K562 (cell line): ENCODE data around the gene ELOVL4. TPM values are rescaled to one million over a fixed set of nuclear protein-coding genes. Genes with fewer than 3 reads are reported as not detected.

Experiments
- ATAC-seq: fragments of 200-7000 bp; cut with Tn5 transposase; 3 replicates; pipeline ENCODE4 v1.9.1; 2020; ENCODE audit warnings: moderate library complexity
- BruUV-seq: library from RNA; stranded (reverse); fragments of 400-500 nt; replicated peaks from 2 replicates; lab custom pipeline; 2021; lab: Mats Ljungman, UMichigan
- CTCF ChIA-PET: fragments of 300-600 bp; formaldehyde crosslinking; extraction: SDS; loops from one replicate; lab custom pipeline; 2021; ENCODE audit warnings: low intra/inter-chr PET ratio; lab: Yijun Ruan, JAX
- POLR2A ChIA-PET: fragments of 300-600, 350-650 bp; sonication (Branson Sonifier 250); formaldehyde crosslinking; extraction: SDS; loops from one replicate; lab custom pipeline; 2021; ENCODE audit warnings: antibody characterized with exemption, inconsistent platforms; lab: Yijun Ruan, JAX
- DNase-seq, 4 experiments: peaks; one replicate each; pipeline versions ENCODE4 v3.0.0 to v3.0.0-alpha.2; 2011 to 2018; ENCODE audit warnings: low spot score in 3 of 4, mixed read lengths in 3 of 4; ENCODE audit errors: extremely low read depth in 1 of 4
- FAIRE-seq: peaks from 2 replicates; lab custom pipeline; 2011; peaks lifted over from hg19 to GRCh38; lab: Jason Lieb, UNC
- H2AFZ ChIP-seq: 2 replicates; pipeline ENCODE4 v1.6.0; 2011; ENCODE audit warnings: low read depth, low read length, control low read depth, inconsistent platforms
- H3K27ac ChIP-seq: fragments of 200-600 bp; 3 replicates; pipeline ENCODE4 v1.8.0; 2011; ENCODE audit warnings: low read depth, mild to moderate bottlenecking, control low read depth, inconsistent platforms, low read length, moderate library complexity, mixed read lengths; ENCODE audit errors: extremely low read depth
- H3K27me3 ChIP-seq, 2 experiments: fragments of 300-600 bp in 1 of 2; 2 replicates in 1 of 2; 3 replicates in 1 of 2; pipeline versions ENCODE4 v1.6.0 to v1.8.0; 2011; ENCODE audit warnings: inconsistent platforms in 2 of 2, low read length in 2 of 2, mild to moderate bottlenecking in 1 of 2, mixed read lengths in 1 of 2, moderate library complexity in 1 of 2; ENCODE audit not compliant: control insufficient read depth in 2 of 2, insufficient read depth in 2 of 2
- H3K36me3 ChIP-seq: fragments of 300-600 bp; 3 replicates; pipeline ENCODE4 v1.8.0; 2011; ENCODE audit warnings: mild to moderate bottlenecking, low read length, inconsistent platforms; ENCODE audit not compliant: control insufficient read depth, insufficient read depth
- H3K4me1 ChIP-seq, 2 experiments: fragments of 200-600 bp in 1 of 2; replicated peaks in 1 of 2; 2 replicates in 1 of 2; 3 replicates in 1 of 2; pipeline versions ENCODE4 v1.5.1 to v1.8.0; 2011; ENCODE audit warnings: inconsistent platforms in 2 of 2, low read length in 2 of 2, mild to moderate bottlenecking in 1 of 2, mixed read lengths in 1 of 2, moderate library complexity in 1 of 2; ENCODE audit not compliant: control insufficient read depth in 2 of 2, insufficient read depth in 2 of 2
- H3K4me2 ChIP-seq: 2 replicates; pipeline ENCODE4 v1.6.1; 2011; ENCODE audit warnings: low read length, control low read depth, inconsistent platforms, mixed read lengths; ENCODE audit not compliant: insufficient read depth
- H3K4me3 ChIP-seq: fragments of 200-600 bp; sonication (generic), shearing (Covaris generic); 2 replicates; pipeline ENCODE4 v1.5.1; 2016; ENCODE audit warnings: control low read depth, inconsistent platforms
- H3K79me2 ChIP-seq: fragments of 200-600 bp; 3 replicates; pipeline ENCODE4 v1.8.0; 2011; ENCODE audit warnings: low read length, inconsistent platforms; ENCODE audit not compliant: control insufficient read depth, insufficient read depth
- H3K9ac ChIP-seq, 2 experiments: 2 replicates each; pipeline versions ENCODE4 v1.6.0 to v1.6.1; 2011; ENCODE audit warnings: low read depth in 2 of 2, low read length in 2 of 2, control low read depth in 1 of 2, inconsistent platforms in 1 of 2, mild to moderate bottlenecking in 1 of 2, mixed read lengths in 1 of 2; ENCODE audit not compliant: insufficient read depth in 1 of 2
- H3K9me1 ChIP-seq: one replicate; pipeline ENCODE4 v1.6.0; 2011; ENCODE audit warnings: inconsistent platforms, mild to moderate bottlenecking, low read length, moderate library complexity; ENCODE audit not compliant: control insufficient read depth, insufficient read depth
- H3K9me3 ChIP-seq: replicated peaks from 2 replicates; pipeline ENCODE4 v1.5.1; 2011; ENCODE audit warnings: low read depth, low read length, inconsistent platforms; ENCODE audit not compliant: control insufficient read depth, insufficient read depth
- H4K20me1 ChIP-seq: replicated peaks from 2 replicates; pipeline ENCODE4 v1.6.1; 2011; ENCODE audit warnings: low read length, inconsistent platforms, mixed read lengths; ENCODE audit not compliant: control insufficient read depth, insufficient read depth
- ETV5 ChIP-seq: sonication (generic); formaldehyde crosslinking; IDR thresholded peaks from 2 replicates; pipeline ENCODE4 v1.4.0; 2020; ENCODE audit warnings: low read depth, mild to moderate bottlenecking, missing genetic modification reagents
- EZH2 ChIP-seq: IDR thresholded peaks from 2 replicates; pipeline ENCODE4 v1.6.1; 2012; ENCODE audit warnings: low read depth, mild to moderate bottlenecking, inconsistent platforms, low read length, borderline replicate concordance
- GATA2 ChIP-seq: sonication (generic); formaldehyde crosslinking; IDR thresholded peaks from 2 replicates; pipeline ENCODE4 v1.4.0; 2020; ENCODE audit warnings: mild to moderate bottlenecking, missing genetic modification reagents
- KLF16 ChIP-seq: IDR thresholded peaks from 2 replicates; pipeline ENCODE4 v1.6.1; 2016; ENCODE audit warnings: antibody characterized with exemption
- L3MBTL2 ChIP-seq: fragments of 450-650 bp; IDR thresholded peaks from 2 replicates; pipeline ENCODE4 v1.6.1; 2016; ENCODE audit warnings: mild to moderate bottlenecking, moderate library complexity
- WGBS: fragments of 100-300 bp; shearing (Covaris generic); methylation state at CpG from one replicate; pipeline ENCODE4 v1.1.6; 2016; ENCODE audit warnings: low coverage, mixed read lengths; ENCODE audit not compliant: insufficient coverage; ENCODE audit errors: missing lambda C conversion rate; 5-methylcytosine and 5-hydroxymethylcytosine counted together
- in situ Hi-C: fragments of 300-500 bp; cut with MboI; formaldehyde crosslinking; loops from 4 replicates; pipeline ENCODE4 v1.15.0; 2018; ENCODE audit warnings: inconsistent platforms, mixed read lengths
- intact Hi-C: fragments of 100-400 bp; cut with micrococcal nuclease; formaldehyde crosslinking; loops from 2 replicates; pipeline ENCODE4 v1.14.2; 2022
- polyA plus RNA-seq, 8 experiments: library from polyadenylated mRNA; depleted of rRNA in 4 of 8; stranded (reverse) in 5 of 8; unstranded in 3 of 8; fragments of >200 nt; fragmentation: Nextera tagmentation in 2 of 8; fragmentation: Illumina TruSeq in 1 of 8; extraction: Ambion mirVana in 2 of 8; extraction: Trizol in 1 of 8; gene quantifications; 2 replicates each; pipeline versions ENCODE4 v1.2.1 to v1.2.3, GENCODE V29; 2011 to 2014; ENCODE audit warnings: inconsistent platforms in 1 of 8, missing spikeins in 1 of 8
- total RNA-seq, 7 experiments: library from RNA; depleted of rRNA in 6 of 7; stranded (reverse); fragments of >200 nt in 6 of 7; fragmentation: Illumina TruSeq in 2 of 7; extraction: Trizol in 2 of 7; gene quantifications; 2 replicates each; pipeline versions ENCODE4 v1.2.1 to v1.2.3, GENCODE V29; 2011 to 2021; ENCODE audit warnings: low replicate concordance in 1 of 7
- TF ChIP-seq, protein P1 (sequence below): sonication (generic); formaldehyde crosslinking; IDR thresholded peaks from 2 replicates; pipeline ENCODE4 v1.8.0; 2022; ENCODE audit warnings: missing genetic modification reagents, mild to moderate bottlenecking, moderate library complexity, borderline replicate concordance
- TF ChIP-seq, protein P2 (sequence below): IDR thresholded peaks from 2 replicates; pipeline ENCODE4 v1.6.1; 2016; ENCODE audit warnings: missing genetic modification characterization, missing compliant biosample characterization

Gene ELOVL4
- total and polyA plus RNA-seq, 9 of the 15 experiments (the other 6 are each of a cell fraction or from before 2014, with no cell fraction given) = not detected

- TF ChIP-seq L3MBTL2 (peak; percentile 88), GATA2 (no peak), ETV5 (CRISPR knock-in tag) (0 out of 2 replicates have a peak, but pooled peaks have one; percentile 29)
- TF ChIP-seq, protein P1, sequence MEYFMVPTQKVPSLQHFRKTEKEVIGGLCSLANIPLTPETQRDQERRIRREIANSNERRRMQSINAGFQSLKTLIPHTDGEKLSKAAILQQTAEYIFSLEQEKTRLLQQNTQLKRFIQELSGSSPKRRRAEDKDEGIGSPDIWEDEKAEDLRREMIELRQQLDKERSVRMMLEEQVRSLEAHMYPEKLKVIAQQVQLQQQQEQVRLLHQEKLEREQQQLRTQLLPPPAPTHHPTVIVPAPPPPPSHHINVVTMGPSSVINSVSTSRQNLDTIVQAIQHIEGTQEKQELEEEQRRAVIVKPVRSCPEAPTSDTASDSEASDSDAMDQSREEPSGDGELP (CRISPR knock-in tag) = peak; percentile 61; the same call in 1 of the 2 replicates
Observed at GRCh38 chr6:79869600-79870084, 77.7 kb downstream of the ELOVL4 start (continued).

DNA sequence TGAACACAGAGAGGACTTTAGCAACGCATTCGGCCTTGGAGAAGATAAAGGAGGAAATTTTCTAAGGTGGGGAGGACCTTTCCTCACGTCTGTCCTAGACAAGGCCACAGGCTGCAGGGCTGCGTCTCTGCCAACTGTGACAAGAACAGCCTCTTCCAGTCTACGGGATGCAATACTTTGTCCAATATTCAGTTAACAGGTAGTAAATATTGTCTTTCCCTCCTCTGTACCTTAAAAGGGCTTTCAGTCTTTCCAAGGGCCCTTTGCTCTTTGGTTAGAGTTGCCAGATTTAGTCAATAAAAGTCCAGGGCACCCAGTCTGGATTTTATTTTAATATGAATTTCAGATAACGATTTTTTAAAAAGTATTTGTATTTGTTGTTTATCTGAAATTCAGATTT is 78.2 kb downstream of the ELOVL4 start:
- Histone ChIP-seq H2AFZ (peak overlapping the region; percentile 96), H4K20me1 (no peaks in the 10 kb centered on the region), H3K4me2 (peak overlapping the region; percentile 59; the same call in 1 of the 2 replicates), H3K4me3 (no peak overlapping the region), H3K79me2 (no peaks in the 10 kb centered on the region), H3K36me3 (no peaks in the 10 kb centered on the region), H3K27me3 (peaks cover 0 to 6% of the 10 kb centered on the region in 2 experiments; a peak in 2 of 5 replicates), H3K9ac (no peak overlapping the region), H3K9me3 (no peaks in the 10 kb centered on the region), H3K4me1 (peaks cover 2 to 4% of the 10 kb centered on the region in 2 experiments; a peak in 3 of 5 replicates), H3K27ac (no peak overlapping the region), H3K9me1 (no peaks in the 10 kb centered on the region)
- DNase-seq = no peak
- intact Hi-C loops = loop anchor here (2.0 to 10.0 kb wide), 4 partner anchors 54 to 298 kb away; no protein-coding TSS in a partner anchor
- in situ Hi-C loops = no loop called here
- no TSS peak for BruUV-seq
- ChIA-PET CTCF (interaction anchor here (0.9 to 3.1 kb wide), 2 partner anchors 91 to 155 kb away, joined by 3 to 18 read pairs; no protein-coding TSS in a partner anchor), POLR2A (interaction anchor here (0.9 kb wide), 1 partner anchor 8 kb away, joined by 3 read pairs; no protein-coding TSS in a partner anchor)
- no peak for FAIRE-seq
- TF ChIP-seq EZH2 (no peak), KLF16 (no peak)
- TF ChIP-seq, protein P2, sequence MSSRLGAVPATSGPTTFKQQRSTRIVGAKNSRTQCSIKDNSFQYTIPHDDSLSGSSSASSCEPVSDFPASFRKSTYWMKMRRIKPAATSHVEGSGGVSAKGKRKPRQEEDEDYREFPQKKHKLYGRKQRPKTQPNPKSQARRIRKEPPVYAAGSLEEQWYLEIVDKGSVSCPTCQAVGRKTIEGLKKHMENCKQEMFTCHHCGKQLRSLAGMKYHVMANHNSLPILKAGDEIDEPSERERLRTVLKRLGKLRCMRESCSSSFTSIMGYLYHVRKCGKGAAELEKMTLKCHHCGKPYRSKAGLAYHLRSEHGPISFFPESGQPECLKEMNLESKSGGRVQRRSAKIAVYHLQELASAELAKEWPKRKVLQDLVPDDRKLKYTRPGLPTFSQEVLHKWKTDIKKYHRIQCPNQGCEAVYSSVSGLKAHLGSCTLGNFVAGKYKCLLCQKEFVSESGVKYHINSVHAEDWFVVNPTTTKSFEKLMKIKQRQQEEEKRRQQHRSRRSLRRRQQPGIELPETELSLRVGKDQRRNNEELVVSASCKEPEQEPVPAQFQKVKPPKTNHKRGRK (tag) = 0 out of 2 replicates have a peak, but pooled peaks have one; percentile 66
- 68% methylated on average over 6 of the region's 6 CpGs for WGBS
- ATAC-seq = no peak
